Activated CD4-positive, alpha-beta T cell treated with anti-CD3 and anti-CD28 coated beads for 1 hour (primary cell): ENCODE measurements around the gene HCN1.
"Not testable (repeated sequence)": the region's sequence is repeated elsewhere in the genome, so short reads cannot be mapped to it uniquely, and the experiment has no call there.

Experiments used
- DNase-seq: peaks from one replicate; pipeline ENCODE4 v3.0.0-alpha.2; 2020

HCN1 gene

DNA sequence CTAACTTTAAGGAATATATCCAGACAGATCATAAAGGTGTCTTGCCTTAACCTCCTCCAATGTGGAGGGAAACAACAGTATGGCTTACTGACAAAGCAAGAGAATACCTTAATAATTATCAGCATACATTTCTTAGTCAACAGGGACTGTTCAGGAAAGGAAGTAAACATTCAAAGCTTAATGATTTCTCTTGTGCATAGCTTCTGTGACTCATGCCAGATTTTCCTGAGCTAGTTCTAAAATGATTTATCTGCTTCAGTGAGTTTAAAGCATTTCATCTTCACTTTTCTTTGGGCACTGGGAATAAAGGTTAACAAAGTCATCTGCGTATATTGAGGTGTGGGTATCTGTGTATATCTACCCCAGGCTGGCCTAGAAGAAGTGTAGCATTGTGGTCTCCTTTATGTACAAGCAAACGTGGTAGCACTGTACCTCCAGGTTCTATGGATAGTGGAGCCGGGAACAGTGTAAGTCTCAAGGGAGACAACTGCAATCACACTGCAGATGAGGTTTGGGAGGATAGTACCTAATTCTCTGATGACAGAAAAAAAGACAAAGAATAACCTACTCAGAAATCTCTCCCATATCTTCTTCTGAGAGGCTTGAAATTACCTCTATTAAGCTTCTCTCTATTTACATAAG, 284.1 kb downstream of the HCN1 start:
- no peak for DNase-seq

DNA sequence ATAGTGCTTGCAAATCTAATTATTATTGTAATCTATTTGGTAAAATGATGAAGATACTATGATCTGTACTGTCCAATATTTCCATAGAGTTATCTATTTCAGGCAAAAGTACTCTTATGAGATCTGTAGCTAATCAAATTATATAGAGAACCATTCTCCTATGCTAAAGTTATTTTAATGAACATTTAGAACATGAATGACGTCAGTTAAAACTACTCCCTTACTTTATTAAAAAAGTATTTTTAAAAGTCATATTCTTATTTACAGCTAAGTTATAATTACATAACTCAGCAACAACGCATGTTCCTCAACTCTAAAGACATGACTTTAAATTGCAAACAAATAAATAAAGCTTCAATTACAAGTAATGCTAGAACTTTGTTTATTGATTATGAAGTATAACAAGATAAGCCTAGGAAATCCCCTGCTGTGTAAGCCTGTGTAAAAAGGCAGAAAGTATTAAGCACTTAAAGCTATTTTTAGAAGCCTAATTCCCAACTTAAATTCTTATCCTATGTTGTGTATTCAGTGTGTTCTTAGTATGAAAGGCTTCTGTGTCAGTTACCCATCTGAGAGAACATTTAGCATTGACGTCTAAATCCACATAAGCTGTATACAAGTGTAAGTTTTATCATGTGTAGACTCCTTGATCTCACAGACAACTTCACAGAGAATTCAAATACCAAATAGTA, 285.7 kb downstream of the HCN1 start:
- no peak for DNase-seq

DNA sequence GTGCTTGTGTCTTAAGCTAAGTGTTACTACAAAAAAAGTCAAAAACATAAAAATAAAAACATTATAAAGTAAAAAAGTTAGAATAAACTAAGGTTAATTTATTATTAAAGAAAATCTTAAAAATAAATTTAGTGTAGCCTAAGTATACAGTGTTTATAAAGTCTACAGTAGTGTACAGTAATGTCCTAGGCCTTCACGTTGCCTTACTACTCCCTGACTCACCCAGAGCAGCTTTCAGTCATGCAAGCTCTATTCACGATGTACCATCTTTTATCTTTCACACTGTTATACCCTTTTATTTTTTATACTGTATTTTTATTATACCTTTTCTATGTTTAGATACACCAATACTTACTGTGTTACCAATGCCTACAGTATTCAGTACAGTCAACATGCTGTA, 288.1 kb downstream of the HCN1 start:
- no peak for DNase-seq

DNA sequence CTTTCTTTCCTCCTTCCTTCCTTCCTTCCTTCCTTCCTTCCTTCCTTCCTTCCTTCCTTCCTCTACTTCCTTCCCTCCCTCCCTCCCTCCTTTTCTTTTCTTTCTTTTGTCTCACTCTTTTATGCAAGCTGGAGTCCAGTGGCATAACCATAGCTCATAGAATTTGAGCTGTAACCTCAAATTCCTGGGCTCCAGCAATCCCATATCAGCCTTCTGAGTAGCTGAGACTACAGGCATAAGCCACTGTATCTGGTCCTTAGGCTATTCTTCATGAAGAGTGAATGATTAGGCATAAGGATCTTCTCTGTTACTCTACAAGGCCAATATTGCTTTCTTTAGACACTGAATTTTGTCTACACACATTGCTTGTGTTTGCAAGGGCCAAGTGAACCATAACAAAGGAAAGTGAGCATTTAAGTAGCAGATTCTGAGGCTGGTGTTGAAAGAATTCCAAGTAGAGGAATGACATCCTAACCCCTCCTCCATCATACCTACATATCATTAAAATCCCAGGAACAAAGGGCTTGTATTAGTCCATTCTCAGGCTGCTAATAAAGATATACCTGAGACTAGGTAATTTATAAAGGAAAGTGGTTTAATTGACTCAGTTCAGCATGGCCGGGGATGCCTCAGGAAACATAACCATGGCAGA, 293.2 kb downstream of the HCN1 start:
- DNase-seq: no peak

DNA sequence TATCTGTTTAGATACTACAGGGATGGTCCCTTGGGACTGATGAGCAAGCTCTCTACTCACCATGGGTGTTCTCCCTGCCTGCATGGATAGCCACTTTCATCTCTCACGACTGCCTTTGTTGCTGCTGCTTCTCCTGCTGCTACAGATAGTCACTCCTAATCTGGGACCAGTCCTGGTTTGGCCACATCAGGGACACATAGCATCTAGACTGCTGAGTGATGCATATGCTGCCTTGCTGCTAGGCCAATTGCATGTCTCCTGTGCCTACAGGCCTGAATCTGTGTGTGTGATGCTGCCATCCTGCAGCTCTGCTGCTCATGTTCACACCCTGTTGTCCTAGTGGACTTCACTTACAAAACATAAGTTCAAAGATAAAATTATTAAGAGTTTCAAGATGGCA, 297.1 kb downstream of the HCN1 start:
- DNase-seq: no peak

DNA sequence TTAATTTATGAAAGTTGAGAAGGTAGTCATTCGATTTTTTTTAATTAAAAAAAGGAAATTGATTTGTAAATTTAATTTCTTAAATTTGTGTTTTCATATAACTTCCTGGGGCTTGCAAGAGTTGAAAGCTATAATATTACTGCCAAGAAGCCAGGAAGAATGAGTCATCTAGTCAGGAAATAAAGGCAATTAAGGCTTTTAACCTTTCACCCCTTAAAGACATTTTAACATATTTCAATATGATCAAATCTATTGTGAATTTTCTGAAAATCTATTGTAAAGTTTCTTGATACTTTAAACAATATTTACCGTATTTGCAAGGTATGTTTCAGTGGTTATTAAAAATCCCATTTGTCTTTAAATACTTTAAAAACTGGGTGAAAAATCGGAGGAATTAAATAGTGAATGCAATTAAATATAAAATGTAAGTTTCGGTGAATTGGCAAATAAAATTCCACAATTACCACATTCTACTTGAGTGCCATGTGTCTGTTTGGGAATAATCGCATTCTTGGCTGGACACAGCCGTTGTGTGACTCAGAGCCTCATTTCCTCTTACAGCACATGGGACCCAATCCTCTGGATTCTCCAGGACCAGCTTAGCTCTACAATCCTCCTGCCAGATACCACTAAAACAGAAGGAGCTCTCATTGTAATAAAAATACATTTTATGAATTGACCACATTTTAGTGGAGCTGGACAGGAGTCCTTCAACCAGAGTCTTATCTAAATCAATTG, 310.7 kb downstream of the HCN1 start:
- DNase-seq: no peak

DNA sequence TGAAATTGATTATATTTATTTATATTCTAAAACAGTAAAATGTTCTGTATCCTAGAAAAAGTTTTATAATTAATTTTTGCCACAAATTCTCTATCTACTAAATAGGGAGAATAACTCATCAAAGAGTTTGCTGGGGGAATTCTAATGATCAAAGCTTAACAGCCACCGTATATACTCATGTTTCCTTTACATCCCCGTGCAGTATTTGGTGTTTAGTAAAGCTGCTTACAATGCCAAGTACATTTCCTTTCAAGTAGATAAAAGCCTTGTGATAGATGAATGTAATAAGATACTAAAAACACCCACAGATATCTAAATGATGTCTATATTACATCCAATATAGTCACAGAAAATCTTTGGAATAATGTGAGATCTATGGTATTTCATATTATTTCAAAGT, 312.2 kb downstream of the HCN1 start:
- no peak for DNase-seq

DNA sequence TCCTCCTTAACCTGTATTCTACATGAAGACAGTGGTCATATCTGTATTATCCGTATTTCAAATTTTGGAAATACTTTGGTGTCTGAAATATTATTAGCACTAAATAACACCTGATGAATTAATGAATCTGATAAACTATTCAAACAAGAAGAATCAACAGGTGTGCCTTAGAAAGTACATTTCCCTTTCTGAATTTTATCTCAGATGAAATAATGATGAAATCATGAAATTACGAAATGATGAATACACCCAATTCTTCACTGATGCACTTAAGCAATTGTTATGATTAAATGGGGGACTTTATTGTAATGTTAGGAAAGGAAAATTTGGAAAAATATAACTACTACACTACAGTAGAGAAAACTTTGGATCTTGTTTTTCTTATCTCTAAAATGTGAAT, 313.6 kb downstream of the HCN1 start:
- no peak for DNase-seq

DNA sequence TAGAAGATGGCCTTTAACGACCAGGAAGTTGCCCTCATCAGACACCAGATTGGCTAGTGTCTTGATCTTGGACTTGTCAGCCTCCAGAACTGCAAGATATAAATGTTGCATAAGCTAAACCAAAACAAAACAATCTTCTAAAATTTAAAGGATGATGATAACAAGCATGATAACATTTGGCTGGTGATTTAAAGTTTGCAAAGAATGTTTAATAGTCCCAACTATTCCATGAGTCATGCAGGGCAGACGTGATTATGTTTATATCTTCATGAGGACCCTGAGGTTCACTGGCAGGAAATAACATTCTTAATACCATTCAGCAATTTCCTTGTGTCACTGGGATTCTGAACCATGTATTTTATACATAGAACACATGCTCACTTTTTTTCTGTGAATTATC, 319.8 kb downstream of the HCN1 start:
- DNase-seq: no peak

DNA sequence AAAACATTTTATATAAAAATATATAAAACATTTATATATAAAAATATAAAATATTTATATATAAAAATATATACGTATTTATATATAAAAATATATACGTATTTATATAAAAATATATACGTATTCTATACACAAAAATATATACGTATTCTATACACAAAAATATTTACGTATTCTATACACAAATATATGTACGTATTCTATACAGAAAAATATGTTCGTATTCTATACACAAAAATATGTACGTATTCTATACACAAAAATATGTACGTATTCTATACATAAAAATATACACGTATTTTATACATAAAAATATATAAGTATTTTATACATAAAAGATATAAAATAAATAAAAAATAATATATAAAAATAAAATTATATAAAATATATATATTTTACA, 323.6 kb downstream of the HCN1 start:
- no peak for DNase-seq

DNA sequence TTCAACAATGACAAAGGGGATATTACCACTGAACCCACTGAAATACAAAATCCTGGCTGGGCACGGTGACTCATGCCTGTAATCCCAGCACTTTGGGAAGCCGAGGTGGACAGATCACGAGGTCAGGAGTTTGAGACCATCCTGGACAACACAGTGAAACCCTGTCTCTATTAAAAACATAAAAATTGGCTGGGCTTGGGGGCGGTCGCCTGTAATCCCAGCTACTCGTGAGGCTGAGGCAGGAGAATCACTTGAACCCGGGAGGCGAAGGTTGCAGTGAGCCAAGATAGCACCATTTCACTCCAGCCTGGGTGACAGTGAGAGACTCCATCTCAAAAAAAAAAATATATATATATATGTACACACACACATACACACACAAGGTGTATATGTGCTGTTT, 324.8 kb downstream of the HCN1 start:
- not testable (repeated sequence) for DNase-seq

DNA sequence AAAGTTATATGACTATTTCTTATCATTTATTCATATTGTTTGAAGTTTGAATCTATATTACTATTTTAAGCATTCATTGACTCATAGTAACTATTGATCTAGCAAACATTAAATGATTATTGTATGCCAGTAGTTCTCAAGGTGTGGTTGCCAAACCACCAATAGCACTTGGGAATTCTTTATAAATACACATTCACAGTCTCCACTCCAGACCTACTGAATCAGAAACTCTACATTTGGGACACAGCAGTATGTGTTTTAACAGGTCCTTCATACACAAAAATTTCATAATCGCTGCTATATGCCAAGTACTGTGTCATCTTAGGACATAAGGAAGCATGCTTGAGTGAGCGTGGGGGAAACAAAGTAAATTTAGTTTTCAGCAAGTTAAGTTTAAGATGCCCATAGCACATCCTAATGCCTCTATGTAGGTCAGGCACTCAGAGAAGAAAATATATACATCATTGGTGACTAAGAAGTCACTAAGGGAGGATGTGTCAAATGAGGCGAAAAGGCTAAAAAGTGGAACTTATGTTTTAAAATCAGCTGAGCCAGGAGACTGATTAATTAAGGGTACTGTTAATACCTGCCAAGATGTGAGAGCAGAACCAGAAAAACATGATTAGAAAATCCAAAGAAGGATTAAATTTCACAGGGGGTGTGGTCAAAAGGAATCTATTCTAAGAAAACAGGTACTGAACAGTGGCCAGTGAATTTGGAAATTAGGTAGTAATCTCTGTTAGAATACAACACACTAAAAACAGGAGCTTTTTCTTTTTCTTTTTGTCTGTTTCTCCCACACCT, 340.8 kb downstream of the HCN1 start:
- no peak for DNase-seq

DNA sequence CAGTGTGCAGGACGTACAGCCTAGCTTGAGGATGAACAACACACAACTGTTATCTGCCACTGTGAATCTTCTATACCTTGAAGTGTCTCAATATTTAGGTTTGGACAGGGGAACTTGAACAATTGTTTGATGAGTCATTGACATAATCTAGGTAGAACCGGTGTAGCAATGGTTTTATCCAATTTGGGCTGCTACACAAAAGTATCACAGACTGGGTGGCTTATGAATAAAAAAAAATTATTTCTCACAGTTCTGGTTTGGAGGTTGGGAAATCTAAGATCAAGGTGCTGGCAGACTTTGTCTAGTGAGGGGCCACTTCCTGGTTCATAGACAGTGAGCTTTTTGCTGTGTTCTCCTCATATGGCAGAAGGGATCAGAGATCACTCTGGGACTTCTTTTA, 359.7 kb downstream of the HCN1 start:
- no peak for DNase-seq

DNA sequence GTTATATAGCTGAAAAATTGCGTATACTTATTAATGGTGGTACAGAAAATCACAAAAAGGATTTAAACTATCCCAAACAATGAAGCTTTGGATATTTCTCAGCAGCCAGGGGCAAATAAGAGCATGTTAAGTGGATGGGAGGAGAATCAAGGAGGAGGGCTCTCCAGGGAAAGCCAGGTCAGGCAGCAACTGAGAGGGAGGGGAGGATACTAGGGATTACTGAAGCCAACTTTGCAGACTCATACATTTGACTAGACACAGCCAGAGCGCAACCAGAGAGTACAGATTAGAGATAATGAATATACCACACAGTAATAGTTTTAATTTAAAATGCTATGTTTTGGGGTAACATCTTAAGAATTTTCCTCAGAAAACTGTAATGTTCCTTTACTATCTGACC, 360.2 kb downstream of the HCN1 start:
- DNase-seq: no peak

DNA sequence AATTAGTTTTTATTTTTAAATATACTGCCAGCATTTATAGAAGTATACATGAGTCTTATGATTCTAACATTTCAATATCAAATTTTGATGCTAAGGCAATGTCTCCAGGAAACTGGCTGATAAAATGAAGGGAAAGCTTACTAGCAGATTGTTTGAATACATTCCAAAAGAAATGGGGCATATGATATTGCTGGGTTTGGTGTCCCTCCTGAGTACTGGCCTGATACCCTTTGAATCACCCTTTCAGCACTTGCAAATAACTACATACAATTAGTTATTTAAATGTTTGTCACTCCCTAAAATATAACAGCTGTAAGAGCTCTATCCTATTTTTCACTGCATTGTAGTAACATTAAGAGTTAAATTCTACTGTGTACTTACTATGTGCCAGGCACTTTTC, 360.8 kb downstream of the HCN1 start:
- no peak for DNase-seq

DNA sequence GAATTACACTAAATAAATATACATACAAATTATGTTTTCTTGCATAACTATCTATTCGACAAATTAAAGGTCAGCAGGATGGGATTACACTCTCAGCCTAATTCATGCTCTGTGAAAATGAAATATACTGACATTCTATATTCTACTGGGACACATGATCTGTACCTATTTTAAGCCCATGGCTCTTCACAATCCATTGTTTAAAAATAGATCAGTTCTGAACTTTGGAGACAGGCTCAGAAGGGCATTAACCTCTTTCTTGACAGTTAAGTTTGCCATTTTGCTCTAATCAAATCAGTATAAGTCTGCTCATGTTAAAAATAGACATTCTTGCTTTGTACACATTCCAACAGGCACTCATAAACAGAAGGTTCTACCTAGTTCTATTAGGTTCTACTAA, 361.2 kb downstream of the HCN1 start:
- no peak for DNase-seq

DNA sequence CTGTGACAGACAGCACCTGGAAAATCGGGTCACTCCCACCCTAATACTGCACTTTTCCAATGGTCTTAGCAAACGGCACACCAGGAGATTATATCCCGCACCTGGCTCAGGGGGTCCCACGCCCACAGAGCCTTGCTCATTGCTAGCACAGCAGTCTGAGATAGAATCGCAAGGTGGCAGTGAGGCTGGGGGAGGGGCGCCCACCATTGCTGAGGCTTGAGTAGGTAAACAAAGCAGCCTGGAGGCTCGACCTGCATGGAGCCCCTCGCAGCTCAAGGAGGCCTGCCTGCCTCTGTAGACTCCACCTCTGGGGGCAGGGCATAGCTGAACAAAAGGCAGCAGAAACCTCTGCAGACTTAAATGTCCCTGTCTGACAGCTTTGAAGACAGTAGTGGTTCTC, 383.6 kb downstream of the HCN1 start:
- DNase-seq: not testable (repeated sequence)

DNA sequence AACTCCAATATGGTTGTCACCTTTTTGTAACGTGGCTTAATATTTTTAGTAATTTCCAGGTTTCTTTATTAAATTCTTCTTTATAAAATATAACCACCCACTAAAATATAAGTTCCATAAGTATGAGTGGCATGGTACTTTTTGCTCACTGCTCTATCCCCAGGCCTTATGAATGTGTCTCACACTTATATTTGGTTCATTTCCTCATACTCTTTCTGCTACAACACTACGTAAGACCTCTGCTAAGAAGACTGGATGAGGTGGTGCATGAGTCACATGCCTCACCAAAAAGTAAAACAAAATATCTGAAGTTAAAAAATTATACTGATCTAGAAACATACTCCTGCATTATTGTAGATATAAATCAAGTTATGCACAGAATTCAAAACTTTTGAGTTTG, 400.9 kb downstream of the HCN1 start:
- DNase-seq: no peak

DNA sequence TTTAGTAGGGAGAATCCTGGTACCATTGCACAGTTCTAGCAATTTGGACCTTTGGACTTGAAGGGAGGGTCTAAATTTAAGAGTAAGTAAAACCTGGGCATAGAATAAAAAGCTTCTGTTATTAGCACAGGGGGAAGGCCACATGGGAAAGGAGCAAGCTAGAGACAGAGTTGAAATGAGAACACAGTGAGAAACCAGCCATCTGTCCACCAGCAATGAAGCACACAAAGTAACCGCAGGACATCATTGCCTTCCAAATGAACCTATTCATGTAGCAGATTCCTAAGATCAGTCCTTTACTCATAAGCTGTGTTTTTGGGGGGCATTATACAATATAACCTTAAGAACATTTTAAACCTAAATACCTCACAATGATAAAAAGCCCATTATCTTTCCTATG, 407.4 kb downstream of the HCN1 start:
- DNase-seq: no peak

DNA sequence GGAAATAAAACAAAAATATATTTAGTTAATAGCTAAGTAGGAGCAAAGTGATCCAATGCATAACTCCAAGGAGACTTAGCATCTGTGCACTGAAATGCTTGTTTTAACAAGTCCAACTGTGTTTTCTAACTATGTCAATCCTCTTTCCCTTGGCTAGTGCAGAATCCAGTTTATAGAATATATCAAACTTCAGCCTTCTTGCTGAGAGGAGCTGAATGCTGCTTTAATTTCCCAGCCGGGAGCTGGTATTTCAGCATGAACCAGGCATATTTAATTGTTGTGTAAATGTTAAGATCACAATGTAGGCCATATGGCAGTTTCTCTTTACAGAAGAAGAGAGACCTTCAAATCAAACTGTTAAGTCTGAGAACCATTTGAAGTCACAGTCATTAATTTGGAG, 411.7 kb downstream of the HCN1 start:
- no peak for DNase-seq

DNA sequence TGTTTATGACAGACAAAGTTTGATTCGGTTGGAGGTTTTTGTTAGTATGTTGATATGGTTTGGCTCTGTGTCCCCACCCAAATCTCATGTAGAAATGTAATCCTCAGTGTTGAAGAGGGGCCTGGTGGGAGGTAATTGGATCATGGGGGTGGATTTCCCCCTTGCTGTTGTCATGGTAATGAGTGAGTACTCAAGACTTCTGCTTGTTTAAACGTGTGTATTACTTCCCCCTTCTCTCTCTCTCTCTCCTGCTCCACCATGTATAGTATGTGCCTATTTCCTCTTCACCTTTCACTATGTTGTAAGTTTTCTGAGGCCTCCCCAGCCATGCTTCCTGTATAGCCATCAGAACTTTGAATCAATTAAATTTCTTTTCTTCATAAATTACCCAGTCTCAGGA, 415.1 kb downstream of the HCN1 start:
- no peak for DNase-seq

DNA sequence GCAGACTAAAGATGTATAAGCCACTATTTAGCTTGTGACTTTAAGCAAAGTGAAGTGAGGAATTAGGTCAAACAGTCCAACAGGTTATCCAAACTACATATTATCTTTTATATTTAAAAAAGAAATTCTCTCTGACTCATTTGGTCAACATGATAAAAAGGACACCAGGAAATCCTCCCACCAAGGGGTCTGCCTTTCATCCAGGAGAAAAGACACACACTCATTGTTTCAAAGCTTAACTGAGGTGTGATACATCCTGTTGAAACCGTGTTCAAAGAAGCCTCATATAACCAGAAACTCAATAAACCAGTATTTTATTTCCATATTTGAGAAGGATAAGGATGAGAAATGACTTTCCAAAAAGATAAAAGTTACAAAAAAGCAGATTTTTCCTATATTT, 417.1 kb downstream of the HCN1 start:
- no peak for DNase-seq

DNA sequence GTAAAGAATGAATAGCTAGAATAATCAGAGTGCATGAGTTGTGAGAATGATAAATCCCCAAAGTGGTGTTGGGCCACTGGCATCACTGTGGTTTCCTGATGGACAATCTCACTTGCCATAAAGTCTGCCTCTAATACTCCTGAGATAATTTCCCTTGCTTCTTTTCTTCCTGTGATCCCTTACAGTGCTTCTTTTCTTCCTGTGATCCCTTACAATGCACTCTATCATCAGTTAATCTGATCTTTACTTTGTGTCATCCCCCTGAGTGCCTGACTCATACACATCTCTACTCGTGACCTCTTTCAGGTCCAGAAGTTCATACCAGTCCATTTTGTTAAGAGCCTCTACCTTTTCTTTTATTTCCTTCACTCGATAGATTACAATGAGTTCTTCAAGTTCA, 418.3 kb downstream of the HCN1 start:
- DNase-seq: no peak
